IMR-90 (cell line): ENCODE measurements around the gene GLI1.

Experiments used
- CEBPB ChIP-seq: IDR thresholded peaks from 2 replicates; pipeline ENCODE4 v1.6.1; 2012; ENCODE audit warnings: low read depth, low read length, improper control_type of control experiment
- CHD1 ChIP-seq: IDR thresholded peaks from 2 replicates; pipeline ENCODE4 v1.6.1; 2012; ENCODE audit warnings: low read depth, low read length, improper control_type of control experiment
- FOS ChIP-seq: fragments of 150-350 bp; IDR thresholded peaks from 2 replicates; pipeline ENCODE4 v1.6.1; 2016; ENCODE audit warnings: low read depth, low read length
- MAFK ChIP-seq: IDR thresholded peaks from 2 replicates; pipeline ENCODE4 v1.6.1; 2012; ENCODE audit warnings: low read depth, low read length, improper control_type of control experiment
- MAZ ChIP-seq: IDR thresholded peaks from 2 replicates; pipeline ENCODE4 v1.6.1; 2012; ENCODE audit warnings: low read depth, mild to moderate bottlenecking, low read length, improper control_type of control experiment, moderate library complexity, borderline replicate concordance
- POLR2A ChIP-seq: IDR thresholded peaks from 2 replicates; pipeline ENCODE4 v1.6.1; 2012; ENCODE audit warnings: mild to moderate bottlenecking, low read depth, low read length
- RAD21 ChIP-seq: IDR thresholded peaks from 2 replicates; pipeline ENCODE4 v1.6.1; 2012; ENCODE audit warnings: low read length, improper control_type of control experiment
- RCOR1 ChIP-seq: IDR thresholded peaks from 2 replicates; pipeline ENCODE4 v1.6.1; 2012; ENCODE audit warnings: mild to moderate bottlenecking, low read length, improper control_type of control experiment; ENCODE audit not compliant: insufficient replicate concordance
- SMC3 ChIP-seq: fragments of 150-350 bp; IDR thresholded peaks from 2 replicates; pipeline ENCODE4 v1.6.1; 2016; ENCODE audit warnings: low read depth, mild to moderate bottlenecking, antibody characterized with exemption, low read length, moderate library complexity
- TF ChIP-seq, protein P1 (sequence below): conservative IDR thresholded peaks from 2 replicates; pipeline ENCODE4 v1.5.1; 2012; ENCODE audit warnings: mild to moderate bottlenecking, low read depth, low read length, improper control_type of control experiment
- TF ChIP-seq, protein P2 (sequence below): fragments of 150-350 bp; IDR thresholded peaks from 2 replicates; pipeline ENCODE4 v1.6.1; 2017; ENCODE audit warnings: mild to moderate bottlenecking, antibody characterized with exemption, low read length, low read depth

GRCh38 chr12:57452181-57452936, 7.2 kb upstream of the GLI1 start:
- peak; percentile 67 for TF ChIP-seq POLR2A
- TF ChIP-seq, protein P1, sequence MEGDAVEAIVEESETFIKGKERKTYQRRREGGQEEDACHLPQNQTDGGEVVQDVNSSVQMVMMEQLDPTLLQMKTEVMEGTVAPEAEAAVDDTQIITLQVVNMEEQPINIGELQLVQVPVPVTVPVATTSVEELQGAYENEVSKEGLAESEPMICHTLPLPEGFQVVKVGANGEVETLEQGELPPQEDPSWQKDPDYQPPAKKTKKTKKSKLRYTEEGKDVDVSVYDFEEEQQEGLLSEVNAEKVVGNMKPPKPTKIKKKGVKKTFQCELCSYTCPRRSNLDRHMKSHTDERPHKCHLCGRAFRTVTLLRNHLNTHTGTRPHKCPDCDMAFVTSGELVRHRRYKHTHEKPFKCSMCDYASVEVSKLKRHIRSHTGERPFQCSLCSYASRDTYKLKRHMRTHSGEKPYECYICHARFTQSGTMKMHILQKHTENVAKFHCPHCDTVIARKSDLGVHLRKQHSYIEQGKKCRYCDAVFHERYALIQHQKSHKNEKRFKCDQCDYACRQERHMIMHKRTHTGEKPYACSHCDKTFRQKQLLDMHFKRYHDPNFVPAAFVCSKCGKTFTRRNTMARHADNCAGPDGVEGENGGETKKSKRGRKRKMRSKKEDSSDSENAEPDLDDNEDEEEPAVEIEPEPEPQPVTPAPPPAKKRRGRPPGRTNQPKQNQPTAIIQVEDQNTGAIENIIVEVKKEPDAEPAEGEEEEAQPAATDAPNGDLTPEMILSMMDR: no peak
- peak; percentile 17; the same call in 1 of the 2 replicates for TF ChIP-seq RAD21
- peak; percentile 73; the same call in 1 of the 2 replicates for TF ChIP-seq MAZ
- TF ChIP-seq, protein P2, sequence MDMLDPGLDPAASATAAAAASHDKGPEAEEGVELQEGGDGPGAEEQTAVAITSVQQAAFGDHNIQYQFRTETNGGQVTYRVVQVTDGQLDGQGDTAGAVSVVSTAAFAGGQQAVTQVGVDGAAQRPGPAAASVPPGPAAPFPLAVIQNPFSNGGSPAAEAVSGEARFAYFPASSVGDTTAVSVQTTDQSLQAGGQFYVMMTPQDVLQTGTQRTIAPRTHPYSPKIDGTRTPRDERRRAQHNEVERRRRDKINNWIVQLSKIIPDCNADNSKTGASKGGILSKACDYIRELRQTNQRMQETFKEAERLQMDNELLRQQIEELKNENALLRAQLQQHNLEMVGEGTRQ: no peak
- no peak for TF ChIP-seq CEBPB
- TF ChIP-seq RCOR1: peak; percentile 79
- no peak for TF ChIP-seq MAFK
- TF ChIP-seq FOS: peak; percentile 72; the same call in 1 of the 2 replicates
- TF ChIP-seq SMC3: no peak
- TF ChIP-seq CHD1: no peak
